HG03378 (cell line): ENCODE measurements around the gene TNNI3.
"Not testable (repeated sequence)": the region's sequence is repeated elsewhere in the genome, so short reads cannot be mapped to it uniquely, and the experiment has no call there.

Source experiments
- ATAC-seq: cut with Tn5 transposase; IDR thresholded peaks from one replicate; pipeline ENCODE4 v1.9.1; 2021; ENCODE audit warnings: mild to moderate bottlenecking, moderate library complexity; ENCODE audit not compliant: unreplicated experiment

The TNNI3 gene

DNA sequence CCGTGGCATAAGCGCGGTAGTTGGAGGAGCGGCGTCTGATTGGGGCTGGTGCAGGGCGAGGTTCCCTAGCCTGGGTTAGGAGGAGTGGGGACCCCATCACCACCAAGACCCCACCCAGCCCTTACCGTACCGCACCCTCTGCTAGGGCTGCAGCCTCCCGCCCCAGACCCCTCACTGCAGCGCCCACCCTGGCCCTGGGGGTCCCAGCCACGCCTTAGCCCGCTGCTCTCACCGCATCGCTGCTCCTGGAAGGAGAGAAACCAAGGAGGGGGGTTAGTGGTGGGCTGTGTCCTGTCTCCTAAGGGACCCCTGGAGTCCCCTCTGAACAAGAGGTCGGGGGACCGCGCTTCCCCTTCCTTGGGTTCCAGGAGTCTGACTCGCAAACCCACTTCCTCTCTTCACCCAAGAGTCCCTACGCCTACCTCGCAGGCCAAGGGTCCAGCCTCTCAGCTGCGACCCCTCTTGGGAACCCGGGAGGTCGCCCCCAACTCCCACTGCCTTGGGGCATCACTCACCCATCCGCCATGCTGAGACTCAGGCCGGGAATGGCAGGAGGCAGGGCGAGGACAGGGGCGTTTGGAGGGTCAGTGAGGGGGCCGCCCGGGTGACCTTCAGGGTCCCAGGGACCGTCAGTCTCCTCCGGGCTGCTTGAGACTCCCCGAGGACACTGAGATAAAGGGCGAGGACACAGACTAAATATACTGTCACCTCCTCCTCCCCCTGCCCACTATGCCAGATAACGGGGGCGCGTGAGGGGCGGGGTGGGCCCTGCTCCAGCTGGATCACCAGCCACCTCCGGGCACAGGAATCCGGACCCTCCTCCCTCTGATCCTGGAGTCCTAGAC is at the start of gene TNNI3:
Gene TNNI3 (minus strand): TSS at position 669 of the 845 bp plus-strand sequence. CDS start 143 bp downstream, at position 526.
- ATAC-seq, result no peak

DNA sequence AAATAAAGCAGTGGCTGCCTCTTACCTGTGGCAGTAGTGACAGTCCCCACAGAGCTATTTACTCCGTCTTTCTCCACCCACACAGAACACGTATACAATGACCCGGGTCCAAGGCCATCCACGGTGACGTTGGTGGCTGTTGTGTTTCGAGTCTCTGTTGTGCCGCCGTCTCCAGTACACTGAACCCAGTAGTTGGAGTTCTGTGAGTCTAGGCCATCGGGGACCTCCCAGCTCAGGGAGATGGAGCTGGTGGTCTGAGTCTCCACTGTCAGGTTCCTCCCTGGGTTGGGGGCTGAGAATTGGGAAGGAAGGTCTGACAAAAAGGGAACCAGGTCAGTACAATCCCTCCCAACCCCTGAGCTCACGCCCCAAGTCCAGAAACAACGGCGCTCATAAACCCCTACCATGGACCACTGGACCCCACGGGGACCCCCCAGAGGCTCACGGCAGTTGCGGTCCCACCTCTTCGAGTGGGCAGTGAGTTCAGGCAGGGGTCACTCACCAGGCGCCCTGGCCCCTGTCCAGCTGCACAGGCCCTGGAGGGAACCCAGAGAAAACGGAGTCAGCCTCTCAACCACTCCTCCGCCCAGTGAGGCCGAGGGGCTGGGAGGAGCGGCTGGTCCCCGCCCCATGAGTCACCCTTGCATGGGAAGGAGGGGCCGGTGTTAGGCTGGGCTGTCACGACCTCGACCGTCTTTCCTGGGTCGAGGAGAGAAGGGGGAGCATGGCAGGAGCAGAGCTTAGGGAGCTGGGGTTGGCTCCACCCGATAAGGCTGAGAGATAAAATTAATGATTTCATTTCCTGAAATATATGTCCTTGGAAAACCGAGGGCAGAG is 49.4 kb upstream of the TNNI3 start:
- ATAC-seq, result no peak

DNA sequence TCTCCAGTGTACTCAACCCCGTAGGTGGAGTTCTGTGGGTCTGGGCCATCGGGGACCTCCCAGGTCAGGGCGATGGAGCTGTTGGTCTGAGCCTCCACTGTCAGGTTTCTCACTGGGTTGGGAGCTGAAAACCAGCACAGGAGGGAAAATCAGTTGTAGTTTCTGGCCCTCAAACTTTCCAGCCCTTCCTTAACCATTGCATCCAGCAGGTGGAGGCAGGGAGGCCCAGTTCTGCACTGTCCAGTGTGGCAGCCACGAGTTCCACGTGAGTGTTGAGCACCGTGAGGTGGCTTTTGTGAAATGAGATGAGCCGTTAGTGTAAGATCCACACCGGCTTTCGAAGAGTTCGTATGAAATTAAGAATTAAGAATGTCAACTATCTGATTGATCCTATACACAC is 44.7 kb upstream of the TNNI3 start:
- not testable (repeated sequence) for ATAC-seq

GRCh38 chr19:55199620-55200204 is 42.2 kb upstream of the TNNI3 start:
- ATAC-seq, result no peak

GRCh38 chr19:55198651-55199050 is 41.1 kb upstream of the TNNI3 start:
- no peak for ATAC-seq

- ATAC-seq, result no peak
These were observed 40.0 kb upstream of the TNNI3 start for GRCh38 chr19:55197528-55197927.

DNA sequence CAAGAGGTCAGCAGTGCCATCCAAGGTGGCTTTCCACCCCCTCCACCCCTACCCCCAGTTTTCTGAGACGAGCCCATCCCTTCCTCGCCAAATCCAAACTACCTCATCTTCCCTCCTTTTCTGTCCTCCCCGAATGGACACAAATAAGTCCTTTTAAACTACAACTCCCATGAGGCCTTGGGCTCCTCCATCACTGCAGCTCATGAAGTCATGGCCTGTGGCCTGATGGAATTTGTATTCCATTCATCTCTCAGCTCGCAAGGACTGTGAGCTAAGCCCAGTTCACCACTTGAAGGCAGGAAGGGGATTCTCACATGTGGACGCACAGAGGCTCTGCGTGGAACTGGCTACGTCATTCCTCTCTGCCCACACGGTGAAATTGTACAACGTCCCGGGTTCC is 39.3 kb upstream of the TNNI3 start:
- ATAC-seq, result no peak

GRCh38 chr19:55193481-55193880 is 35.9 kb upstream of the TNNI3 start:
- ATAC-seq, result no peak

DNA sequence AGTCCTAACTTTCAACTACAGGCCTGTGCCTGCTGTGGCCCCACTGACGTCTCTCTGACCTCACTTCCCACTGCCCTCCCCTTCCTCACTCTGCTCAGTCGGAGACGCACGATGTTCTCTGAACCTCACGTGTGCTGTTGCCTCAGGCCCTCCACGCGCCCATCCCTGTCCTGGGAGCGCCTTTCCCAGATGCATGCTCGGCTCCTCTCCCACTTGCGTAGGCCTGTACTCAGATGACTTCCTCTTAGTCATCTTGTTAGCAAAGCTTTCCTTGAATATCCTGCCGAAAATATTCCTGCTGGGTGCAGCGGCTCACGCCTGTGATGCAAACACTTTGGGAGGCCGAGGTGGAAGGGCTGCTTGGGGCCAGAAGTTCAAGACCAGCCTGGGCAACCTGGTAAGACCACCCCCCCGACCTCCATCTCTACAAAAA is 31.9 kb upstream of the TNNI3 start:
- ATAC-seq, result no peak

DNA sequence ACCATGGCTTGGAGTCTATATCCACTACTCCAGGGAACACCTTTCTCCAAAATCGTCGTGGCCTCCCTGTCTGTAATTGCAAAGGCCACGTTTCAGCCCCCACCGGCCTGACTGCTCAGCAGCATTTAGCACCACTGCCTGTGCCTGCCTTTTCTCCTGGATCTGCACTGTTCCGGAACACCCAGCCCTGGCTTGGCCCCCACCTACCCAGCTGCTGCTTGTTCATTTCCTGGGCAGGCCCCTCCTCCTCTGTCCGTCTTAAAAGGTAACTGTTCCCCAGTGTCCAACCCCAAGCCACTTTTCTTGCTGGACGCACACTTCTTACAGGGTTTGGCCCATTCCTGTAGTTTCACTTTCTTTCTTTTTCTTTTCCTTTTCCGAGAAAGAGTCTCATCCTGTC is 31.1 kb upstream of the TNNI3 start:
- ATAC-seq, result no peak

- no peak for ATAC-seq
These were observed 28.5 kb upstream of the TNNI3 start for GRCh38 chr19:55186080-55186479.

DNA sequence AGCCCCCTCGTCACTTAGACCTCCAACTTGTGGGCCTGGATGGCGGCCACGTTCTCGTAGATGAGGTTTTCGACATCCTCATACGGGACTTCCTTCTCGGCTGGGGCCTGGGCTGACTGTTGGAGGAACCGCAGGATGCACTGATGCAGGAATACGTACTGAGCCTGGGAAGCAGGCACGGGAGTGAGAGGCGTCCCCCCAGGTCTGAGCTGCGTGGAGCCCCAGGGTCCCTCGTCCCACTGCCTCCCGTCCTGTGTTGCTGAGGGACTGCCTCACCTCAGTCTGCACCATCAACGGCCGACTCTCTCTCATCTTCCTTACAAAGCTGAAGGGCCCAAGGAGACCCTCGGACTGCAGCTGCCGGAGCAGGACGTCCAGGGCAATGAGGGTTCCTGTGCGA is 24.2 kb upstream of the TNNI3 start:
- ATAC-seq, result no peak

DNA sequence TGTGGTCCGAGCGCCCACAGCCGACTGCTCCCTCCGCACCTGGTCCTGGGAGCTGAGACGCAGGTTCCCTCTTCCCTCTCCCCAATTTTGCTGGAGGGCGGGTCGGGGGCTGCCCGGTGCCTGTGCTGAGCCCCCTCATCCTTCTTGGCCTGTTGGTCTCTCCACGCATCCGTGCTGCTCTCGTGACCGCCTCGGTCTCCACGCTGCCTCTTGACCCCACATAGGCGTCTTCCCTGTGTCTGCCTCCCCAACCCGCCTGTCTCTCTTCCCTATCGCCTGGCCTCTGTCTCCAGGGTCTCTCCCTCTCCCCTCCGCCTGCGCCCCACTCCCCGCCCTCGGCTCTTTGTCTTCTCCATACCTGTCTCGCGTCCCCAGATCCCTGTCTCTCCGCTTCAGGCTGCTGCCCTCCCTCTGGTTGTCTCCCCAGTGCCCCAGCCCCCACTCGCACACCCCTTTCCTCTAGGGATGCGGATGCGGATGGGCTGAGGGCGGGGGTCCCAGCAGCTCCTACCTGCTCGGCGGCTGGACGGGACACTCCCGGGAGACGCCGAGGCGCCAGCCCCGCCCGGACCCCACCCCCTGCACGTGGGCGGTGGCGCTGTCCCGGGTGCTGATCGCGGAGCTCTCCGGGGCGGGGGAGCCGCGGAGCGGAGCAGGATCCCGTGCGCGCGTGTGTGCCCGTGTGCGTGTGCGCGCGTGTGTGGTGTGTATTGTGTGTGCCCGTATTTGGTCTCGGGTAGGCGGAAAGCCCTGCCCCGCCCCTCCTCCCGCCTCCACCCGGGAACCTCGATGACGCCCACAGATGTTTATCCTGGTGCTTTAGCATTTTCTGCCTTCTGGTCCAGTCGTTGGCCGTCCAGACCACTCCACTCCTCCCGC is 22.3 kb upstream of the TNNI3 start, which contains the start of gene SYT5:
Gene SYT5 (minus strand): TSS at position 684 of the 879 bp plus-strand sequence. CDS start 1,248 bp downstream, outside the sequence.
- ATAC-seq, result no peak

DNA sequence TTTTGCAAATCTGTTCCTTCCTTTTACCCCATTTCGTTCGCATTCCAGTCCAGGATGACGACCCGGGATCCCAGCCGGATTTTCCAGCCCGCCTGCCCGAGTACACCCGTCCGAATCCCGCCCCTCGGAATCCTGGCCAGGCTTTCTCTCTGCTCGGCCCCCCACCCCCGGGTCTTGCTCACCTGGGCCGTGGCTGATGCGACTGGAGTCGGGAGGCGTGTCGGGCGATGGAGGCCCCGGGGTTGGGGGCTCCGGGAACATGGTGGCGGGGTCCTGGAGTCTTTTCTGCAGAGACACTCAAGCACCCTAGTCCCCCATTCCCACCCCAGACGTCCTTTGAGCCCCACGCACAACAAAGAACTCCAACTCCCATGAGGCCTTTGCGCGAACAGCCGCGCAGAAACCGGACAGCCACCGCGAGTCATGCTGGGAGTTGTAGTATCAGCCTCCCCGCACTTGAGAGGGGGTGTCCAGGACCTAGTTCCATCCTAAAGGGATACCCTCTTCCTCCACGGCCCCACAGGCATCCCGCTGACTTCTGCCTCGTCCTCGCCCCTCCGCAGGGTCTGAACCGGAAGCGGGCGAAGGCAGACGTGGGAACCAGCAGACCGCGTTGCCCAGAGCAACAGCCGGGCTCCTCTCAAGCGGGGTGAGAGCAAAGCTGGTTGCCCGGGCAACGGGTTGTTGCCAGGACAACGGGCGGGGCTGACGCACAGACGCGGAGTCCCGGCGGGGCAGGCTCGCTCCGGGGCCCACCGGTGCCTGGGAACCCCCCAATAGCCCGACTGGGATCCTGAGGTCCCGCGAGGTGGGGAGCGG is 21.5 kb upstream of the TNNI3 start:
- ATAC-seq, result no peak

DNA sequence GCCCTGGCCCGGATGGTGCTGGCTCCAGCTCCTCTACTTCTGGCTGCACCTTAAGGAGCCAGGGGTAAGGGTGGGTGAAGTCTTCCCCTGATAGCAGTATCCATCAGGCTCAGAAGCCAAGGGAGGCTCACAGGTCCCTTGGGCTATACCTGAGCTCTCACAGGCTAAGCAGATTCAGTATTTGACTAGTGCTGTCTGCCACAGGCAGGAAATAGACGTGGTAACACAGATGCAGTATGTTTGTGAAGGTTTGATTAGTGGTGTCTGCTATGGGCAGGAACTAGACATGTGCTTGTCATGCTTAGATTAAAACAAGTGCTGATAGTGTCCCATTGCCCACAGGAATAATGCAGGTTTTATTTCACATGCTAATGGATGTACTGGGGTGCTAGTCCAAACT is 18.5 kb upstream of the TNNI3 start:
- no peak for ATAC-seq

DNA sequence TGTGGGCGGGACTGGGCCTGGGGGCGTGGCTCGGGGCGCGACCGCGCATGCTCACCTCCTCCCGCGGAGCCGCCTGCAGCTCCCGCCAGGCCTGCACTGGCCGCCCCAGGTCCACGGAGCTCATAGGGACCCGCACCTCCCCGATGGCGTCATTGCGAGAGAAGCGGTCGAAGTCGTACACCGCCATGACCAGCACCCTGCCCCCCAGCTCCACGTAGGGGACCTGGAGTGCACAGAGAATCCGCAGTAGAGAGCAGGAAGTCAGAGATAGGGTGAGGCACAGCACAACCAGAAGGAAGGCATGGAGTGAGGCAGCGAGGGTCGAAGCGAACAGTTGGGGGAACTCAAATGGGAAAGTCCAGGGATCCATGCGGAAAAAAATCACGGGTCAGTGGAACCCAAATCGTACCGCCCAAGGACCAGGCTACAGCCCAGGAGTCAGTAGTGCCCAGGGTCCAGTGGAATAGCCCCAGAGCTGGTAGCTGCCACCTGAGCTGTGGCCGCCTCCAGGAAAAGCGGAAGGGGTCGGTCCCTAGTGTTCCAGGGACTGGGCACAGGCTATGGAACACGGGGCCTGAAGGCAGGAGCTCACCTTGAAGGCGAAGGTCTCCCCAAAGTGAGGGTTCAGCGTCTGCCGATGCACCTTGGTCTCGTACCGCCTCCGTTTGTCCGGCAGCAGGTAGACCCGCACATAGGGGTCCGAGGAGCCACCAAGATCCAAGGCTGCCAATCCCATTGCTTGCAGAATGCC is 17.8 kb upstream of the TNNI3 start:
- no peak for ATAC-seq

DNA sequence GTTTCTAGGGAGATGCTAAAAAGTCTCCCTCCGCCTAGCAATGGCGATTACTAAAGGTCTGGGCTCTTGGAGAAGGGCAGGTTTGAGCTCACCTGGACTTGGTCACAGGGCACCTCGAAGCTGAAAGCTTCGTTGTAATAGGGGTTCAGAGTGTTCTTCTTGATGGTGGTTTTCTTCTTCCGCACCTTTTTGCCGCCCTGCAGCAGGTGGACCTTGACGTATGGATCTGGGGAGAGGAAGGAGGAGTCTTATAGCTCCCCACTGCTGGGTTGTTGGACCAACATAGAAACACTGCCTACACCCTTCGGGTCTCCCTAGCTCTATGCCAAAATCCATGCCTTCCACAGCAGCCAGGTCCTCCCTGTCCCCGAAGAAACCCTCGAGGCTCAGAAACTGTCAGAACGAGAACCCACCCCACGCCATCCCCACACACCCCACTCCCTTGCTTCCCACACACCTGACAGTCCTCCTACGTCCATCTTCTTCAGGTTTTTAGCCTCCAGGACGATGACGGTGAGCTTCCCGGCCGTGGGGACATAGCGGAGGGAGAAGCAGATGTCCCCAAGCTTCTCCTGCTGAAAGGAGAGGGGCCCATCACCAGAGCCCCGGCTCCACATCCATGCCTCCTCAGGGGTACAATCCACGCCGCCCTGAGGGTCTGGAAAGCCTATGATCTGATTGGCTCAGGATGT is 17.0 kb upstream of the TNNI3 start:
- no peak for ATAC-seq

DNA sequence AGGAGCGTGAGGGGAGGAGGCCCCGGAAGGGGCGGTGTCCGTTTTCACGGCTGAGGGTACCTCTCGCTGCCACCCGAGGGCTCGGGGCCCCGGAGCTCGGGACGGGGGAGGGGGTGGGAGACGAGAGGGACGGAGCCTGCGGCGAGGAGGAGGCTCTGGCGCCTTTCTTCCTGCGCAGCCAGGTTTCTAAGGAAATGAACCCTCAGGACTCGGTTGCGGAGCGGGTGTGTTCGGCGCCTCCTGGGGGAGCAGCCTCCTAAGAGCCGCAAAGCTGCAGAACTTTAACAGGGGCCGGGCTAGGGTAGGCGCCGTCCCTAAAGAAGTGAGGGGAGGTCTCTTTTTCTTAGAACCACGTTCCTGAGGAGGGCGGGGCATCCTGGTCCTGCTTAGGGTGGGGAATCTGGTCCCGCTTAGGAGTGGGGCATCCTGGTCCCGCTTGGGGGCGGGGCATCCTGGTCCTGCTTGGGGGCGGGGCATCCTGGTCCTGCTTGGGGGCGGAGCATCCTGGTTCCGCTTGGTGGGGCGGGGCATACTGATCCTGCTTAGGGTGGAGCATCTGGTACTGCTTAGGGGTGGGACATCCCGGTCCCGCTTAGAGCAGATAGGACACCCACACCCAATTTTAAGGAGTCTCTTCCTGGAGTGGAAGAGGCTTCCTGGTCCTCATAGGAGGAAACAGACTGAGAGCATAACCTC is 16.3 kb upstream of the TNNI3 start:
- no peak for ATAC-seq
